Smooth muscle cell (in vitro differentiated cells): ENCODE measurements around the gene CNTN5. TPM values are rescaled to one million over a fixed set of nuclear protein-coding genes. Genes with fewer than 3 reads are reported as not detected.
A peak's percentile ranks its signal among the peaks of the same experiment; 100 is the strongest.

ENCODE experiments used
- DNase-seq: peaks from one replicate; lab custom pipeline; 2025; ENCODE audit not compliant: unreplicated experiment; lab: John Stamatoyannopoulos, UW
- H2AFZ ChIP-seq: fragments of 200-600 bp; sonication (generic); 2 replicates; pipeline ENCODE4 v1.6.0; 2016; ENCODE audit warnings: antibody characterized with exemption, low read depth, mild to moderate bottlenecking
- H3F3A ChIP-seq: fragments of 200-600 bp; sonication (generic); 2 replicates; pipeline ENCODE4 v1.6.0; 2017; ENCODE audit warnings: antibody characterized with exemption, low read depth
- H3K27ac ChIP-seq: fragments of 200-600 bp; sonication (generic); 2 replicates; pipeline ENCODE4 v1.5.1; 2016; ENCODE audit warnings: low read depth, mild to moderate bottlenecking
- H3K27me3 ChIP-seq: fragments of 200-600 bp; sonication (generic); 2 replicates; pipeline ENCODE4 v1.6.1; 2016; ENCODE audit warnings: low read depth, mild to moderate bottlenecking
- H3K36me3 ChIP-seq: fragments of 200-600 bp; sonication (generic); 2 replicates; pipeline ENCODE4 v1.5.1; 2016; ENCODE audit warnings: low read depth
- H3K4me1 ChIP-seq: fragments of 200-600 bp; sonication (generic); 2 replicates; pipeline ENCODE4 v1.5.1; 2016; ENCODE audit warnings: low read depth
- H3K4me2 ChIP-seq: fragments of 200-600 bp; sonication (generic); 2 replicates; pipeline ENCODE4 v1.6.0; 2016; ENCODE audit warnings: mild to moderate bottlenecking
- H3K4me3 ChIP-seq: fragments of 200-600 bp; sonication (generic); 2 replicates; pipeline ENCODE4 v1.5.1; 2016; ENCODE audit warnings: mild to moderate bottlenecking
- H3K79me2 ChIP-seq: fragments of 200-600 bp; sonication (generic); 2 replicates; pipeline ENCODE4 v1.6.0; 2016; ENCODE audit warnings: low read depth, mild to moderate bottlenecking
- H3K9ac ChIP-seq: fragments of 200-600 bp; sonication (generic); 2 replicates; pipeline ENCODE4 v1.6.0; 2016; ENCODE audit warnings: low read depth
- H3K9me3 ChIP-seq: fragments of 200-600 bp; sonication (generic); replicated peaks from 2 replicates; pipeline ENCODE4 v1.5.1; 2016; ENCODE audit warnings: low read depth
- H4K20me1 ChIP-seq: fragments of 200-600 bp; sonication (generic); 2 replicates; pipeline ENCODE4 v1.6.0; 2016; ENCODE audit warnings: low read depth
- CTCF ChIP-seq: fragments of 200-600 bp; sonication (generic); IDR thresholded peaks from 2 replicates; pipeline ENCODE4 v1.5.1; 2017; ENCODE audit warnings: borderline replicate concordance, mild to moderate bottlenecking, antibody characterized with exemption; ENCODE audit not compliant: insufficient read depth, poor library complexity, severe bottlenecking
- WGBS: methylation state at CpG from one replicate; pipeline ENCODE4 v1.1.7; 2016; ENCODE audit warnings: low lambda C conversion rate; 5-methylcytosine and 5-hydroxymethylcytosine counted together
- polyA plus RNA-seq: library from polyadenylated mRNA; unstranded; fragments of >200 nt; fragmentation: Nextera tagmentation; extraction: Ambion mirVana; gene quantifications from 2 replicates; pipeline ENCODE4 v1.2.1, GENCODE V29; 2016
- total RNA-seq: library from RNA; depleted of rRNA; stranded (reverse); fragments of >200 nt; gene quantifications from 2 replicates; pipeline ENCODE4 v1.2.3, GENCODE V29; 2014

CNTN5 gene
- total and polyA plus RNA-seq, 2 experiments from 2014 or later, result 0.97 to 3.1 TPM

DNA sequence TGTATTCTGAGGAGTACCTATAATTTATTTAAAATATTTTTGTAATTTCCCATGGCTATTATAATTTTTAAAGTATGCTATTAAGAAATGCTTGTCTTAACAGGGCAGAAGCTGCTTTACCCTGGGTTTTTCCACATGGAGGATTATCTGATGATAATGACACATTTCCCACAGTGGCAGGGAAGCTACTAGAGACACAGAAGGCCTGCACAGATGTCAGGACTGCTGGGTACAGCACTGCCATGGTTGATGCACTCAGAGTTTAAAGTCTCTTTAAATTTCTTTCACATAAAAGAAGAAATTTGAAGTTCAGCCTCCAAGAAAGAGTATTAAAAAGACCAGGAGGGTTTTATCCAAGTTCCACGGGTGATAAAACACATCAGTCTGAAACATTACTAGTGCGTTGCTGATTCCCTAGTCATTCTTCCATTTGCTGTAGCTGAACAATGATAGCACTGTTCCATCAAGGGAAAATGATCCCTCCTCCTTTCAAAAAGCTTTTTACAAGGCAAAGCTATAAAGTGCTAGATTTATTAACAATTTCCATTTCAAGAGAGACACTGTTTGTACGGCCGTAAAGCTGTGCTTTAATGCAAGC lies 363.0 kb downstream of the CNTN5 start:
- peak overlapping the region; percentile 17 for H3K9ac ChIP-seq
- WGBS, result 27% methylated on average over 4 of the region's 4 CpGs
- no peak for TF ChIP-seq CTCF
- no peaks in the 10 kb centered on the region for H3K9me3 ChIP-seq
- H3K79me2 ChIP-seq, result no peaks in the 10 kb centered on the region
- DNase-seq, result no peak
- H3K4me2 ChIP-seq, result peak overlapping the region; percentile 24
- H2AFZ ChIP-seq, result peak overlapping the region; percentile 51
- peaks cover 5% of the 10 kb centered on the region for H3F3A ChIP-seq
- no peaks in the 10 kb centered on the region for H3K36me3 ChIP-seq
- no peaks in the 10 kb centered on the region for H3K27me3 ChIP-seq
- H3K4me1 ChIP-seq, result no peaks in the 10 kb centered on the region
- no peaks in the 10 kb centered on the region for H4K20me1 ChIP-seq
- H3K27ac ChIP-seq, result peak overlapping the region; percentile 2
- no peak overlapping the region for H3K4me3 ChIP-seq

DNA sequence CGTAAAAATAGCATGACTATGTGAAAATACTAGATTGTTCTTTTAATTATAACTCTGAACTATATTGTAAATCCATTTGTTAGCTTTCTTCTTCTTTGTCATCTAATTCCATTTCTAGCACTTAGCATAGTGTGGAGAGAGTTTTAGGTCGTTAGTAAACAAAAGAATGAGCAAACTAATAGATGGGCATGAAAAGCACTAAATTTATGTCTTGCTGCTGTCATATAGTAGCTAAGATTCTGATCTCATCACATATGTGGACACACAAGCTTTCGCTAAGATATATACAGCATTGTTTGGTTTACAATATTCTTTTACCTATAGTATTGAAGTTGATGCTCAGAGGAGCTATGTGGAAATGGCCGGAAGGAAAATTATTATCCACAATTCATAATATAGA lies 370.5 kb downstream of the CNTN5 start:
- DNase-seq, result no peak
- H3K4me2 ChIP-seq, result no peak overlapping the region
- no peaks in the 10 kb centered on the region for H3K36me3 ChIP-seq
- H3K27me3 ChIP-seq, result no peaks in the 10 kb centered on the region
- H3K9me3 ChIP-seq, result no peaks in the 10 kb centered on the region
- no peak overlapping the region for H3K27ac ChIP-seq
- no peak overlapping the region for H2AFZ ChIP-seq
- no peak overlapping the region for H3K4me3 ChIP-seq
- WGBS, result 82% methylated on average over 4 of the region's 4 CpGs
- H3K9ac ChIP-seq, result no peak overlapping the region
- H3F3A ChIP-seq, result no peaks in the 10 kb centered on the region
- TF ChIP-seq CTCF, result no peak
- H4K20me1 ChIP-seq, result no peaks in the 10 kb centered on the region
- H3K79me2 ChIP-seq, result no peaks in the 10 kb centered on the region
- no peaks in the 10 kb centered on the region for H3K4me1 ChIP-seq

- no peaks in the 10 kb centered on the region for H3F3A ChIP-seq
- no peak overlapping the region for H2AFZ ChIP-seq
- no peaks in the 10 kb centered on the region for H4K20me1 ChIP-seq
- no peaks in the 10 kb centered on the region for H3K9me3 ChIP-seq
- no peak for DNase-seq
- H3K9ac ChIP-seq, result no peak overlapping the region
- no peaks in the 10 kb centered on the region for H3K27me3 ChIP-seq
- H3K36me3 ChIP-seq, result no peaks in the 10 kb centered on the region
- WGBS, result 82% methylated on average over 2 of the region's 2 CpGs
- no peaks in the 10 kb centered on the region for H3K4me1 ChIP-seq
- H3K27ac ChIP-seq, result no peak overlapping the region
- H3K79me2 ChIP-seq, result no peaks in the 10 kb centered on the region
- no peak for TF ChIP-seq CTCF
- H3K4me2 ChIP-seq, result no peak overlapping the region
- no peak overlapping the region for H3K4me3 ChIP-seq
Observed at GRCh38 chr11:99406345-99406744, 385.6 kb downstream of the CNTN5 start.

GRCh38 chr11:99410636-99411035 lies 389.9 kb downstream of the CNTN5 start:
- Histone ChIP-seq H2AFZ (no peak overlapping the region), H3K4me3 (no peak overlapping the region), H3K4me2 (no peak overlapping the region), H3K4me1 (no peaks in the 10 kb centered on the region), H4K20me1 (no peaks in the 10 kb centered on the region), H3K79me2 (no peaks in the 10 kb centered on the region), H3K9me3 (no peaks in the 10 kb centered on the region), H3K27me3 (no peaks in the 10 kb centered on the region), H3F3A (no peaks in the 10 kb centered on the region), H3K27ac (no peak overlapping the region), H3K36me3 (no peaks in the 10 kb centered on the region), H3K9ac (no peak overlapping the region)
- DNase-seq, result no peak
- TF ChIP-seq CTCF, result no peak
- WGBS, result 93% methylated on average over 3 of the region's 3 CpGs
